ENCODE results near the gene OR52J3.

DNA sequence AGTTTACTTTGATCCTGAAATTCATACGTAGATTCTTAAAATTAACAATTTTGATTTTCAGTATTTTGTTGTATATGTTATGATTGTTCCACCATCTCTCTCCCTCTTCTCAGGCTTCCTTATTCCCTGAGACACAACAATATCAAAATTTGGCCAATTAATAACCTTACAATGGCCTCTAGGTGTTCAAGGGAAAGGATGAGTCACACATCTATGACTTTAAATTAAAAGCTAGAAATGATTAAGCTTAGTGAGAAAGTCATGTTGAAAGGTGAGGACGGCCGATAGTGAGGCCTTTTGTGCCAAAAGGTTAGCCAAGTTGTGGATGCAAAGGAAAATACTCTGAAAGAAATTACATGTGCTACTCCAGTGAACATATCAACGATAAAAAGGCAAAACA, 5.5 kb upstream of the OR52J3 start:
- TF ChIP-seq, protein P1, sequence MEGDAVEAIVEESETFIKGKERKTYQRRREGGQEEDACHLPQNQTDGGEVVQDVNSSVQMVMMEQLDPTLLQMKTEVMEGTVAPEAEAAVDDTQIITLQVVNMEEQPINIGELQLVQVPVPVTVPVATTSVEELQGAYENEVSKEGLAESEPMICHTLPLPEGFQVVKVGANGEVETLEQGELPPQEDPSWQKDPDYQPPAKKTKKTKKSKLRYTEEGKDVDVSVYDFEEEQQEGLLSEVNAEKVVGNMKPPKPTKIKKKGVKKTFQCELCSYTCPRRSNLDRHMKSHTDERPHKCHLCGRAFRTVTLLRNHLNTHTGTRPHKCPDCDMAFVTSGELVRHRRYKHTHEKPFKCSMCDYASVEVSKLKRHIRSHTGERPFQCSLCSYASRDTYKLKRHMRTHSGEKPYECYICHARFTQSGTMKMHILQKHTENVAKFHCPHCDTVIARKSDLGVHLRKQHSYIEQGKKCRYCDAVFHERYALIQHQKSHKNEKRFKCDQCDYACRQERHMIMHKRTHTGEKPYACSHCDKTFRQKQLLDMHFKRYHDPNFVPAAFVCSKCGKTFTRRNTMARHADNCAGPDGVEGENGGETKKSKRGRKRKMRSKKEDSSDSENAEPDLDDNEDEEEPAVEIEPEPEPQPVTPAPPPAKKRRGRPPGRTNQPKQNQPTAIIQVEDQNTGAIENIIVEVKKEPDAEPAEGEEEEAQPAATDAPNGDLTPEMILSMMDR (IDR thresholded peaks at IDR 0.05; ENCODE audit: extremely low read depth in 1 of 2, insufficient read depth in 1 of 2, low read depth in 1 of 2, low read length in 2 of 2): no peak
- no peak for TF ChIP-seq EZH2 (IDR thresholded peaks at IDR 0.05; ENCODE audit: borderline replicate concordance, low read depth, low read length, severe bottlenecking)
- TF ChIP-seq, protein P2, sequence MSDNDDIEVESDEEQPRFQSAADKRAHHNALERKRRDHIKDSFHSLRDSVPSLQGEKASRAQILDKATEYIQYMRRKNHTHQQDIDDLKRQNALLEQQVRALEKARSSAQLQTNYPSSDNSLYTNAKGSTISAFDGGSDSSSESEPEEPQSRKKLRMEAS (IDR thresholded peaks at IDR 0.05; ENCODE audit: insufficient read depth, insufficient read length): no peak
- TF ChIP-seq POLR2AphosphoS5 (IDR thresholded peaks at IDR 0.05; ENCODE audit: insufficient read depth, low read depth, low read length): no peak
- no peak for TF ChIP-seq POLR2A (IDR thresholded peaks at IDR 0.05; ENCODE audit: low read depth, low read length)
- TF ChIP-seq MYC (IDR thresholded peaks at IDR 0.05; ENCODE audit: low read depth, low read length): no peak
- no peak for TF ChIP-seq JUN (IDR thresholded peaks at IDR 0.05; ENCODE audit: borderline replicate concordance, insufficient read depth, insufficient read length, low read depth)
